Ramos (cell line): Measurements from ENCODE around the gene PKD1.

Experiments
- in situ Hi-C: fragments of 300-500 bp; cut with MboI; formaldehyde crosslinking; loops from one replicate; pipeline ENCODE4 v1.14.3; 2022; ENCODE audit warnings: low sequenced_read_pairs; ENCODE audit not compliant: unreplicated experiment

Gene PKD1

DNA sequence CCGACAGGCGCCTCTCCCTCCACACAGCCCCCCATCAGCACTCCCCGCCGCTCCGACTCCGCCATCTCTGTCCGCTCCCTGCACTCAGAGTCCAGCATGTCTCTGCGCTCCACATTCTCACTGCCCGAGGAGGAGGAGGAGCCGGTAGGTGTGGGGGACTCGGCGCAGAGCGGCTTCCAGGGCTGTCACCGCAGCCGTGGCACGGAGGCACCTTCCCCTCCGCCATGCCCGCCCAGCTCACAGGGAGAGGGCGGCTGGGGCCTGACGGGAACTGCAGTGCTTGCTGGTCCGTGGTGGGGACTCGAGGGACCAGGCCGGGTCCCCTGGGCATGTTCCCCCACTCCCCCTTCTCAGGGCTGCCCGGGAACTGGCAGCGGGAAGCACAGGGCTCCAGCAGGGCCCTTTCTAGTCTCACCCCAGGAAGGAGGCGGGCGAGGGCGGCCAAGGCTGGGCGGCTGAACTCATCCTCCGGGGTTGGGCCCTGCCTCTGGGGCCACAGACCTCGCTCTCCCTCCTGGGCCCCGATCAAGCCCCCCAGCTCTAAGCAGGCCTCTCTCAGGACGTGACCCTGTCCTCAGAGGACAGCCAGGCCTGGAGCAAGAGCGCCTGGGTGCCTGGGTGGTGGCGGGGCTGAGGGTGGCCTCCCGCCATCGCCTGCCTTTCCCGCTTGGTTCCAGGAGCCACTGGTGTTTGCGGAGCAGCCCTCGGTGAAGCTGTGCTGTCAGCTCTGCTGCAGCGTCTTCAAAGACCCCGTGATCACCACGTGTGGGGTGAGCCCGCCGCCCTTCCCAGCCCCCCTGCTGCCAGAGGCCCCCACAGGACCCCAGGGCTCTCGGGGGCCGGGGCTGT lies 35.1 kb upstream of the PKD1 start:
- in situ Hi-C loops: no loop called here

DNA sequence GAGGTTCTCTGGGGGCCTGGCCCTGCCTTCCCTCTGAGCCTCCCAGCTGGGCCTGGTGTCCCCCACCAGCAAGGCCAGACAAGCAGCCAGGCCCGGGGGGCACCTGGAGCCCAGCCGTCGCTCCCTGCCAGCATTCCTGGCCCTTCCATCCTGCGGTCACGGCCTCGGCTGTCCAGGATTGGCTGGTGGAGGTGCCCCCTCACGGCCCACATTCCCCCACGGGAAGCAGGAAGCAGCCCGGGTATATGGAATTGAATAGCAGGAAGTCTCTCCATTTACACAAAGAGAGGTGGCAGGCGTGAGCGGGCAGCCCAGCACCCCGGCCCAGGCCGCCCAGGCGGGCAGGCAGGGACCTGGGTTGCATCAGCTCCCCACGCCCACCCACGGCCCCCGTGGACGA lies 34.4 kb upstream of the PKD1 start:
- in situ Hi-C loops: no loop called here

DNA sequence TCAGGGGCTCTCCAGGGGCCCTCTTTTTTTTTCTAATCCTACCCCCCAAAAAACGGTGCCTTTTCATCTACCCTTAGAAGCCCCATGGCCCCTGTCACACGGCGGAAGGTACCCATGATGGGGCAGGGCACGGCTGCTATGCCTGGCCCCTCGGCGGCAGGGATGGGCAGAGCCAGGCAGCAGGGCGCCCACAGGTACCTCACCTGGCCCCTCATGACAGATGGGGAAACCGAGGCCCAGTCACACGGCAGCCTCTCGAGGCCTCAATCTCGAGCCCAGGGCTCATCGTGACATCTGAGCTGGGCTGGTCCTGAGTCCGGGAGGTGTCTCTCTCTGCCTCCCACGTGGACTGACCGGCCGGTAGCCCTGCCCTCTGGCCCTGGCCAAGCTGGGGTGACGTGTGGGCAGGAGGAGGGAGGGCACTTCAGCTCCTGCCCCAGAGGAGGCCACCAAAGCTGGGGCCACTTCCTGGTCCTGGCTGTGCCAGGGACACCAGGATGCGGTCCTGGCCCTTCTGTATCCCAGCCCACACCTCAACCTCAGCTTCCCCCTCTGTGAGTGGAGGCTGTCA lies 31.5 kb upstream of the PKD1 start:
- in situ Hi-C loops: no loop called here

DNA sequence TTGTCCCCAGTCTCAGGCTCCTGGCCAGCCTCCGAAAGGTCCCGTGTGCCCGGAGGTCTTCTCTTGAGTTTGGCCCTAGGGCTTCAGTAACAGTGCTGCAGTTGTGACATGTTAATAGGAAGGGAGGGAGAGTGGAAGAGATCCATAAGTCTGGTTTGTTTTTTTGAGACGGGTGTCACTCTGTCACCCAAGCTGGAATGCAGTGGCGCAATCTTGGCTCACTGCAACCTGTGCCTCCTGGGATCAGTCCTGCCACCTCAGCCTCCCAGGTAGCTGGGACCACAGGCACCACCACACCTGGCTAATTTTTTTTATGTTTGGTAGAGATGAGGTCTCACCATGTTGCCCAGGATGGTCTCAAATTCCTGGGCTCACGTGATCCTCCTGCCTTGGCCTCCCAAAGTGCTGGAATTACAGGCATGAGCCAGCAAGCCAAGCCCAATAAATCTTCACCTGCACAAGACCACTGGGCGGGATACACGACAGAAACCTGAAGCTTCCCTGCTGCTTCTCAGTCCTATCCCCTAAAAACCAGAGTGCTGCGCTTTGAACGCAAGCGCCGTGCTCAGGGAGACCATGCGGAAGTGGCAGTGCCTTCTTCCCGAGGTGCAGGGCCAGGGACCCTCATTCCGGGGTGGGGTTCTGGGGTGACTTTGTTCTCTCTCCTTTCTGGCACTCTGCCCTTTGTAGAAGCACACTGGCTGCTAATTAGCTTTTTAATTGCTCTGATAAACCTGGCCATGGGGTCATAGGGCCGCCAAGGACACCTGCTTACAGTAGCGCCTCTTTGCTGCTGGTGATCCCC lies 30.8 kb upstream of the PKD1 start:
- in situ Hi-C loops: no loop called here

DNA sequence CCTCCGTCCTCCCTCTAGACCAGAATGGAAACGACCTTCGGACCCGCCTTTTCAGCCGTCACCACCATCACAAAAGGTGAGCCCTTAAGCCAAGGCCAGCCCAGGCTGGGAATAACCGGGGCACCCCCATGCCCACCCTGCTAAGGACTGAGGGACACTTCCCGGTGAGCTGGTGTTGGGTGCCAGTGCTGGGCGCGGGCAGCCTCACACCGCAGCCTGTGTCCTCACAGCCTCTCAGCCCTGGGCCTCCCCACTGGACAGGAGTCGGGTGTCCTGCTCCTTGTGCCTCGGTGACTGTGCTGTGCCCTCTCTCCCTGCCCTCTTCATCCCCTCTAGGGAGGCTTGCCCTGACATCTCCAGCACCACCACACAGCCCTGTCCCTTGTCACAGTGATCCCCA lies 30.2 kb upstream of the PKD1 start:
- in situ Hi-C loops: no loop called here

DNA sequence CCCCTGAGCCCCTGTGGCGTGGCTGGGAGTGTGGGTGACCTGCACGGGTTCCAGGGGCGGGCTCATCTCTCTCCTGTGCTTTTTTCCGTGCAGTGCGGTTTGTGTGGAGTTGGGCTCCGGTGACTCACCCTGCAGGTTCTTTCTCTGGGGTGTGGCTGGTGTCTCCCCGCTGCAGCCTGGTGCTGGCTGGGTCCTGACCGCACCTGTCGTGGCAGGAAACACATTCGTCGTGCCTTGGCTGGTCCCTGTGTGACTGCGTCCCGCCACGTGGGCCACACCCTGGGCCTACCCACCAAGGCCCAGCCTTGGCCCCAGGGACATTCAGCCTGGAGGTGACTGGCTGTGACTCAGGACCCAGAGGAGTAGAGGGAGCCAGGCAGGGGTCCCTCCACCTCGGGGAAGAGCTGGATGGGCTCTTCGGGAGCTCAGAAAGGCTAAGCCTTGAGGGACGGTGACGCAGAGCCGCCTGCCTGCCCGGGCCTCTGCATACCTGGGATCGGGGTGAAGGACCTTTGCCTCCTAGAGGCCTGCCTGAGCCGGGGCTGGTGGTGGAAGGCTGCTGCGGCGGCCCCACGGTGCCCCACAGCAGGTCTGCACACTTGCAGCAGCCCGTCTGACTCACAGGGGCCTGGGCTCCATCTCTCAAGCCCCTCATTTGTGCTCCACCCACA lies 27.6 kb upstream of the PKD1 start:
- in situ Hi-C loops: no loop called here

DNA sequence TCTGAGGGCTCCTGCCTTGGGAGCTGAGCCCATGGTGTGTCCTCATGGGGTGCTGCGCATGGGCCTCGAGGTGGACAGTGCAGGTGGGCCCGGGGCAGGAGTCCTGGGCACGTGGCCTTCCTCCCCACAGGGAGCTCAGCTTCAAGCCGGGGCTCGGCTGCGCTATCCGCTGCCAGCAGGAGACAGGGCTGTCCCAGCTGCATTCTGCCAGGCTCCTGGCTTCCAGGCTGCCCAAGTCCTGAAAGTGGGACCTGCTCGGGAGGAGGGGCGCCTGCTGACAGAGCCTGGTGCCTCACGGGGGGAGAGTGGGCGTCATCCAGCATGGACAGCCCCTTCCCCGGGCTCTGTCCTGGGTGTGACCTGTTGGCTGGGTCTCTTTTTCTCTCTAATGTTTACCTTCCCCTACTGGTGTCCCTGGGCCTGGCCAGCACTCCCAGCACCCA lies 27.0 kb upstream of the PKD1 start:
- in situ Hi-C loops: no loop called here

DNA sequence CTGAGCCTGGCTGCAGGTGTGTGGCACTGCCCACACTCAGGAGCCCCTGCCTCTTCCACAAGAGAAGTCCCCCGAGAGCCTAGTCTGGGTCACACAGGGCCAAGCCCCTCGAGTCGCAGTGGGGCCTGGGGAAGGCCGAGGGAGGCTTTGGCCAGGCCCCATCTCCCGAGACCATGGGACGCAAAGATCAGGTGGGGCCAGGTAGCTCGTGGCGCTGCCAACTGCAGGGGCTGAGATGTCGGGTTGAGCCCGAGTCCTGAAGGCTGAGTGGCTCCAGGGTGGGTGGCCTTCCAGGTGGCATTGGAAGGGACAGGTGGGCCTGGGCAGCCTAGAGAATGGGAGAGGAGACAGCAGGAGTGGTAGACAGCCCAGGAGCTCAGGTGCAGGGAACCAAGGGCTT lies 26.2 kb upstream of the PKD1 start:
- in situ Hi-C loops: no loop called here

DNA sequence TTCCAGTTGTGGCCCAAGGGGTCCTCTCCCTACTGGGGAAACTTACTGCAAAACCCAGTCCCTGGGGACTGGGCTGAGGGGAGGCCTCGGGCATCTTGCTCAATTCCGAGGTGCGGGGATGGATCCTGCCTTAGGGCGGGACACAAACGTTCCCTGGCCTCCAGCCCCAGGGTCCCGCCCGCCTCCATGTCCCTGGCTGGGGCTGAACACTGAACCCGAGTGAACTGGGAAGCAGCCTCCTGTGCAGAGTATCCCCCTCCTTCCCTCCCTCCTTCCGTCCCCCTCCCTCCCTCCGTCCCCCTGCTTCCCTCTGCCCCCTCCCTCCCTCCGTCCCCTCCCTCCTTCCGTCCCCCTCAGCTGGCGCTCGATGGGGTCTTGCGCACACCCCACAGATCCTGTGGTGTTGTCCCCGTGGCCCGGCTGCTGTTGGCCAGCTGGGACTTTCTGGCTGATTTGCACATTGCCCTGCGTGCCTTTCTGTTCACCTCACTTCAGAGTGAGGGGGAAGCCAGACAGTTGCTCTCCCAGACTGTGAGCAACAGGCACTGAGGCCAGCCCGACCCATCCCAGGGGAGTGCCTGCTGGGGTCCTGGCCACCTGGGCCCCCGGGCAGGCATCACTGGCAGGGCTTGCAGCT lies 25.3 kb upstream of the PKD1 start:
- in situ Hi-C loops: no loop called here

DNA sequence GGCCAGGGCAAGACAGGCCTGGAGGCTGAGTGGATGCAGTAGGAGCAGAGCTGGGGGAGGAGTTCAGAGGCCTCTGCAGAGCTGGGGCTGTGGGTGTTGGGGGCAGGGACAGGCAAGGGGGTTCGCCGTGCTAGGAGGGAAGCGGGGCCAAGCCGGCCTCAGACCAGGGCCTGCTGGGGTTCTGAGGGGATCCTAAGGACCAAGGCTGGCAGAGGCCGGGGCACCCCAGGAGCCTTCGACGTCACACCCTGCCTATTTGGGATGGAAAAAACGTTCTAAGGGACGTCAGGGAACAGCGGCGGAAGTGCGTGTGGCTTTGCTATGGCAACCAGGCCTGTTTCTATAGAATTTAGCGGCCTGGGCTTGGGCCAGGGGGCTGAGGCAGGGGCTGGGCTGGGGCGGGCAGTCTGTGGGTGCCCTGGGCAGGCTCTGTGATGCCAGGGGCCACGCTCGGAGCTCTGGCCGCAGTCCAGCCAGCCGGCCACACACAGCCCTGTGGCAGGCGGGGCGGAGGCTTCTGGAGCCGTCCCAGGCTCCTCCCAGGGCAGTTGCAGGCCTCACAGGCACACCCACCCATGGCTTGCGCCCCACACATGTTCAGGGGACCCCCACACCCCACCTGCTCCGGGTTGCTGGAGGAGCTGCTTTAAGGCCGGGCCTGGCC lies 23.6 kb upstream of the PKD1 start:
- in situ Hi-C loops: no loop called here

DNA sequence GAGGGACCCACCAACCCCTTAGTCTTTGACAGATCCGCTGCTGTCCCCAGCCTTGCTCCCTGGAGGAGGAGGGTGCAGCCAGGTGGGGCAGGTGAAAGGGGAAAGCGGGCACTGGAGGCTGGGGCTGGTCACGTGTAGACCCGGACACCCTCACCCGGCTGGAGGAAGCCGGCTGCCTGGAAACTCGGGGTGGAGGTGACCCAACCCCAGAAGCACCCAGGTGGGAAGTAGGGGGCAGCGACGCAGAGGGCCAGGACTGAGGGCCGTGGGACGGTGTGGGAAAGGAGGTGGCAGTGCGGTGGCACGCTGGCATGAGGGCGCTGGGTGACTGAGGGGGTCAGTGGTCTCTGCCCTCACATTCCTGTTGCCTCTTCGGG lies 22.6 kb upstream of the PKD1 start:
- in situ Hi-C loops: no loop called here

DNA sequence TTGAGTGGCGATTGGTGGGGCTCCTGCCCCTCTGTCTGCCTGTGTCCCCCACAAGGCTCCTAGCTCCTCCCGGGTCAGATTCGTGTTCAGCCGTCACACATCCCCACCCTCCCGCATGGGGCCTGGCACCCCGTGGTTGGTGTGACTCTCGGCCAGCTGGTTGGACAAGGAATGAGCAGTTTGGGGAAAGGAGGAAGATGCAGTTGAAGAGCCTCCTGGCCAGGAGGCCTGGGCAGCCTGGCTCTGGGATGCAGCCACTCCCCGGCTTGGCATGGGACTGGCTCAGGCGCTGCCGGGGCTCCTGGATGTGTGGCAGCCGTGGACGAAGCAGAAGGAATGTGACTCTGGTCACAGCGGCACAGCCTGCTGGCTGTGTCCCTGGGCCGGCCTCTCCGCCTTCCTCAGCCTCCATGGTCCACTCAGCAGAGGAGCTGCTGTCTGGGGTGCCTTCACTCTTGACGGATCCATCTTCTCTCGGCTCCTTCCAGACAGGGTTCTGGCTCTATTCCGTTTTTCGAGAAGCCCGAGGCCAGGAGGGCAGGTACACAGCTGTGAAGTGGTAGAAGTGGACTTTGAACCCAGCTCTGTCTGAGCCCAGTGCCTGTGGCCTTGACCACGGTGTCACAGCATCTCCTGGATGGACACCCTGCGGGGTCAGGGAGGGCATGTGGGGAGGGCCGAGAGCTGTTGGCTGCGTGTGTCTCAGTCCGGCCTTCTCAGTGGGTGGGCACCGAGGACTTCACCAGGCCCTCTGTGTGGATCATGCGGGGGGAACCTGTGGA lies 22.0 kb upstream of the PKD1 start:
- in situ Hi-C loops: no loop called here

DNA sequence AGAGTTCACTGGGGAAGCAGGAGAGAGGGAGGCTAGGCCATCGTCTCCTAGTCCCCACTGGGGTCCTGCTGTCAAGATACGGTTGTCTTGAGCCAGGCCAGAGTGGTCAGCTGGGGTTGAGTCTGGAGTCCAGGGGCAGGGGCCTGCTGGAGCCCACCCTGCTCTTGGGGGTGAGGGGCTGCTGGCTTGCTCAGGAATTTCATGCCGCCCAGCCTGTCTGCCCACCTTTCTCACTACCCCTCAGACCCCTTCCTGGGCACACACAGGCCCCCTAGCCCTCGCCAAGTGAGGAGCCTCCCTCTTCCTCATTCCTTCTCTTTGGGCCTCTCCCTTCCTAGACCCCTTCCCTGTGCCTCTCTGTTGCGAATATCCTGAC lies 21.1 kb upstream of the PKD1 start:
- in situ Hi-C loops: no loop called here

DNA sequence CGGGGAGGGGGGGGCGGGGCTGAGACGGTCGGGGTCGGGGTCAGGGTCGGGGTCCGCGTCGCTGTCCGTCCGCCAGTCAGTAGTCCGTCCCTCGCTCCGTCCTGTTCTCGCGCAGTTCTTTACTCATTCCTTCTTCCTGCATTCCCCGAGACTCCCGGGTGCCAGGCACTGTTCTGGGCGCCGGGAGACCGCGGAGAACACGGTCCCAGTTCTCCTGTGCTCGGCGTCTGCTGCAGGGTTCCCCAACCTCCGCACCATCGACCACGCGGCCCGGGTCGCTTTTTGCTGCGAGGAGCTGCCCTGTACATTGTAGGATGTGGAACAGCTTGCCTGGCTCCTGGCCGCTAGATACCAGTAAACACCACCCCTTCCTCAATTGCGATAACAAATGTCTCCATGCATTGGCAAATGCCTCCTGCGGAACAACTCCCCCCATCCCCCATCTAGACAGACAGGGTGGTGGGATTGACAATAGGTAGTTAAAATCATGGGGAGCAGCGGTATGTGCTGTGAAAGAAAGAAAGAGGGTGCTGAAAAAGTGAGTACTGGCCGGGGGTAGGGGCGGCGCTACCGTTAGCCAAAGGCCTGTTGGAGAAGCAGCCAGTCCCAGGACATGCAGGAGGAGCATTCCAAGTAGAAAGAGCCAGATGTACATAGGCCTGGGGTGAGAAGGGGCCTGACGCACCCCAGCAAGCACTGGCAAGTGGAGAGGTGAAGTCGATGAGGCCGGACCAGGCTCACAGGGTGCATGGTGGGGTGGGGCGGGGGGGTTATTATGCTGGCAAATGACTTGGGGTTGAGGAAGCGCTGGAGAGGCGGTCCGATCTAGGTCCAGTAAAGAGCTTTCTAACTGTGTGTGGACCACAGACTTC lies 20.5 kb upstream of the PKD1 start:
- in situ Hi-C loops: no loop called here

DNA sequence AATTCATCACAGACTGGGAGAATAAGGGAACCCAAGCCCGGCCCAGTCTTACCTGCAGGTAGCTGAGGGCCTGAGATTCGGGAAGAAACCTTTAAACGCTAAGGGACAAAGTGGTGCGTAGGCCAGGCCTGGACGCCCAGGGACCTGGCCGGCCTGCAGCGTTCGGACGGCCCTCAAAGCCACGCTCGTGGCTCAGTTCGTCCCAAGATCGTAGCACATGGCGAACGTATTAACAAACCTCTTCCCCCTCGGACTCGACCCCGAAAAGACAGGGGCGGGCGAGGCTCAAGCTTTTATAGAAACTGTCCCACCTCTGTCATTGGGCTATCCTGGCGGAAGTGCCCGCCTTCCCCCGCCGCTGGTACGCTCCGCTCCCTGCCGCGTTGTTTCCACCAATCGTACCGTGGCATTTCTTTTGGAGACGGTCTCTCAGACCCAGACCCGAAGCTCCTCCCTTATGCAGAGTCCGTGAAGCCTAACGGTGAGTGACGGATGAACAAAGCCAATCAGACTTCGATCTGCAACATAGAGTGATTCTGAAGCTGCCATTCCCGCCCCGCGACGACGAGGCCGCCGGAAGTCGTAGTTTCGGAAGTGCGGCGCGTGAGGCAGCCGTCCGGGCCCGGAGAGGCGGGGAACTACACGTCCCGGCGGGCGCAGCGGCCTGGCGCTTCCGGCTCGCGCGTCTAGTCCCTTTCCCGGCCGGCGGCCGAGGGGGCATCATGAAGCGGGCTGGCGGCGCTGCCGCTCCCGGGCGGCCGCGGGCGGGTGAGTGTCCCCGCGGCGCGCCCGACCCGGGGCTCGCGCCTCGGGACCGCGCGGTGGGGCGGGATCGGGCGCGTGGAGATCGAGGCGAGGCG lies 19.6 kb upstream of the PKD1 start, which contains the start of gene TRAF7:
TSS of gene TRAF7 (plus strand) at position 692 of the 860 bp plus-strand sequence. CDS start 8,139 bp downstream, outside the sequence.
- in situ Hi-C loops: no loop called here

DNA sequence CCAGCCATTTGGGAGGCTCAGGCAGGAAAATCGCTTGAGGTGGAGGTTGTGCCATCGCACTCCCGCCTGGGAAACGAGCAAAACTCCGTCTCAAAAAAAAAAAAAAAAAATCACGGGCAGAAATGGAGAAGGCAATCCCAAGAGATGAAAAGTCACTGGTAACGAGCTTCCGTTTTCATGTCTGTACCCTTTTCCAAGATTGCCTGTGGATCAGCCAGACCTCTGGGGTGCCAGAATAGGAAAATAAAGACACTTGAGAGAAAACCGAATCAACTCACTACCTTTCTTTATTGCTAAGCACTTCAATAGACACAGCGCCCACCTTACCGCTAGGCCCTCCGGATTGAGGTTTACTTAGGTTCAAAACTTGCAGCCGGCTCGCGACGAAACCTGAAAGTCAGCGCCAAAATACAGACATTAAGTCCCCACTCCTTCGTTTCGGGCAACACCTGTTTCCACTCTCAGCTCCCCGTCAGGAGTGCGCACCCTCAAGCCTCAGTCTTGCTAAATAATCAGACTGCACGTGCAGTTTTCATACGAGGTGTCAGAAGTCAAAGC lies 18.9 kb upstream of the PKD1 start:
- in situ Hi-C loops: no loop called here
